Gastroesophageal sphincter (tissue), 2 donors: Measurements from ENCODE around the gene TLL1.

Source experiments
- POLR2A ChIP-seq, 2 donors: fragments of 450-650 bp; IDR thresholded peaks; one replicate each; pipeline ENCODE4 v1.6.1; 2017; ENCODE audit warnings: antibody characterized with exemption in 2 of 2, mild to moderate bottlenecking in 2 of 2, moderate library complexity in 1 of 2
- POLR2AphosphoS5 ChIP-seq: sonication (generic); formaldehyde crosslinking; IDR thresholded peaks from one replicate; pipeline ENCODE4 v1.6.1; 2017; ENCODE audit warnings: antibody characterized with exemption

- TF ChIP-seq POLR2AphosphoS5 (no peak), POLR2A (IDR thresholded peaks at IDR 0.05) (no peak)
Measured at GRCh38 chr4:165864271-165864670, 8.8 kb upstream of the TLL1 start.
